H1 (cell line): ENCODE results near the gene RNF152. TPM values are rescaled to one million over a fixed set of nuclear protein-coding genes. Genes with fewer than 3 reads are reported as not detected.

Experiments
- BCL11A ChIP-seq, 2 experiments: IDR thresholded peaks; one replicate each; pipeline ENCODE4 v1.6.1; 2011; ENCODE audit warnings: low read depth in 2 of 2, low read length in 2 of 2, mild to moderate bottlenecking in 2 of 2
- polyA plus RNA-seq, 7 experiments: library from polyadenylated mRNA; depleted of rRNA in 3 of 7; stranded (reverse) in 5 of 7; unstranded in 2 of 7; fragments of >200 nt in 5 of 7; fragments of 200-250 nt in 2 of 7; gene quantifications; 1 replicate in 5 of 7; 2 replicates in 1 of 7; 4 replicates in 1 of 7; pipeline versions ENCODE4 v1.2.1 to v1.2.3, GENCODE V29; 2011 to 2013; ENCODE audit warnings: missing spikeins in 2 of 7, mixed read lengths in 2 of 7
- total RNA-seq: library from RNA; stranded (reverse); fragmentation: NEBNext Ultra II Directional; extraction: Animal tissue kit (Norgen Biotek cat#: 25700); gene quantifications from 2 replicates; pipeline ENCODE4 v1.2.1, GENCODE V29; 2021
- TF ChIP-seq, protein P1 (sequence below): fragments of 300-600 bp; sonication (generic); IDR thresholded peaks from 2 replicates; pipeline ENCODE4 v1.7.1; 2012; ENCODE audit warnings: low read length, moderate library complexity, mild to moderate bottlenecking, inconsistent platforms; ENCODE audit not compliant: insufficient replicate concordance

Gene RNF152
- total and polyA plus RNA-seq, 2 of the 8 experiments (the other 6 are each of a cell fraction or from before 2014, with no cell fraction given): 1.1 to 2.7 TPM

DNA sequence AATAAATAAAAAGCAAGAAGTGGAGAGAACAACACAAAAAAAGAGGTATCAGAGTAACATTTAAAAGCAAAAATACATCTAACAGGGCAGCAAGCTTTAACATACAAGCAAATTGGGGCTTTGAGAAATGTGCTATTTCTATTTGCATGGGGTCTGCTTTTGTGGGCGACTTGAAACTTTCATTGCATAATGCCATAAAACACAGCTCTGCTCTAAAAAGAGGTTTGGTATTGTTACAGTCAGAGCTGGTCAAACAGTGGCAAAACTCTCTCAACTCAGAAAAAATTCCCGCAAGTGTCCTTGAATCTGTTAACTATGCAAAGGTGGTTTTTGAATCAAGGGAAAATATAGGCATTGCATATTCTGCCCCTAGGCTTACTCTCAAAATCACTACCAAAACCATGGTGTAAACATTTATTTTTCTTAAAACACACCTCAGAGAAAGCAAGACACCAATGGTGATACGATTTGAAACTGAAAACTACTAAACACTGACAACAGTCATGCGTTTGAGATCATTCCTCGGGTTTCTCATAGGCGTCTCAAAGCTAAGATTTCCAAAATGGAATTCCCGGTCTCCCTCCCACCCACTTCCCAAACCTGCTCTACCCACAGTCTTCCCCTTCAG is 45.5 kb downstream of the RNF152 start (continued):
- TF ChIP-seq, protein P1, sequence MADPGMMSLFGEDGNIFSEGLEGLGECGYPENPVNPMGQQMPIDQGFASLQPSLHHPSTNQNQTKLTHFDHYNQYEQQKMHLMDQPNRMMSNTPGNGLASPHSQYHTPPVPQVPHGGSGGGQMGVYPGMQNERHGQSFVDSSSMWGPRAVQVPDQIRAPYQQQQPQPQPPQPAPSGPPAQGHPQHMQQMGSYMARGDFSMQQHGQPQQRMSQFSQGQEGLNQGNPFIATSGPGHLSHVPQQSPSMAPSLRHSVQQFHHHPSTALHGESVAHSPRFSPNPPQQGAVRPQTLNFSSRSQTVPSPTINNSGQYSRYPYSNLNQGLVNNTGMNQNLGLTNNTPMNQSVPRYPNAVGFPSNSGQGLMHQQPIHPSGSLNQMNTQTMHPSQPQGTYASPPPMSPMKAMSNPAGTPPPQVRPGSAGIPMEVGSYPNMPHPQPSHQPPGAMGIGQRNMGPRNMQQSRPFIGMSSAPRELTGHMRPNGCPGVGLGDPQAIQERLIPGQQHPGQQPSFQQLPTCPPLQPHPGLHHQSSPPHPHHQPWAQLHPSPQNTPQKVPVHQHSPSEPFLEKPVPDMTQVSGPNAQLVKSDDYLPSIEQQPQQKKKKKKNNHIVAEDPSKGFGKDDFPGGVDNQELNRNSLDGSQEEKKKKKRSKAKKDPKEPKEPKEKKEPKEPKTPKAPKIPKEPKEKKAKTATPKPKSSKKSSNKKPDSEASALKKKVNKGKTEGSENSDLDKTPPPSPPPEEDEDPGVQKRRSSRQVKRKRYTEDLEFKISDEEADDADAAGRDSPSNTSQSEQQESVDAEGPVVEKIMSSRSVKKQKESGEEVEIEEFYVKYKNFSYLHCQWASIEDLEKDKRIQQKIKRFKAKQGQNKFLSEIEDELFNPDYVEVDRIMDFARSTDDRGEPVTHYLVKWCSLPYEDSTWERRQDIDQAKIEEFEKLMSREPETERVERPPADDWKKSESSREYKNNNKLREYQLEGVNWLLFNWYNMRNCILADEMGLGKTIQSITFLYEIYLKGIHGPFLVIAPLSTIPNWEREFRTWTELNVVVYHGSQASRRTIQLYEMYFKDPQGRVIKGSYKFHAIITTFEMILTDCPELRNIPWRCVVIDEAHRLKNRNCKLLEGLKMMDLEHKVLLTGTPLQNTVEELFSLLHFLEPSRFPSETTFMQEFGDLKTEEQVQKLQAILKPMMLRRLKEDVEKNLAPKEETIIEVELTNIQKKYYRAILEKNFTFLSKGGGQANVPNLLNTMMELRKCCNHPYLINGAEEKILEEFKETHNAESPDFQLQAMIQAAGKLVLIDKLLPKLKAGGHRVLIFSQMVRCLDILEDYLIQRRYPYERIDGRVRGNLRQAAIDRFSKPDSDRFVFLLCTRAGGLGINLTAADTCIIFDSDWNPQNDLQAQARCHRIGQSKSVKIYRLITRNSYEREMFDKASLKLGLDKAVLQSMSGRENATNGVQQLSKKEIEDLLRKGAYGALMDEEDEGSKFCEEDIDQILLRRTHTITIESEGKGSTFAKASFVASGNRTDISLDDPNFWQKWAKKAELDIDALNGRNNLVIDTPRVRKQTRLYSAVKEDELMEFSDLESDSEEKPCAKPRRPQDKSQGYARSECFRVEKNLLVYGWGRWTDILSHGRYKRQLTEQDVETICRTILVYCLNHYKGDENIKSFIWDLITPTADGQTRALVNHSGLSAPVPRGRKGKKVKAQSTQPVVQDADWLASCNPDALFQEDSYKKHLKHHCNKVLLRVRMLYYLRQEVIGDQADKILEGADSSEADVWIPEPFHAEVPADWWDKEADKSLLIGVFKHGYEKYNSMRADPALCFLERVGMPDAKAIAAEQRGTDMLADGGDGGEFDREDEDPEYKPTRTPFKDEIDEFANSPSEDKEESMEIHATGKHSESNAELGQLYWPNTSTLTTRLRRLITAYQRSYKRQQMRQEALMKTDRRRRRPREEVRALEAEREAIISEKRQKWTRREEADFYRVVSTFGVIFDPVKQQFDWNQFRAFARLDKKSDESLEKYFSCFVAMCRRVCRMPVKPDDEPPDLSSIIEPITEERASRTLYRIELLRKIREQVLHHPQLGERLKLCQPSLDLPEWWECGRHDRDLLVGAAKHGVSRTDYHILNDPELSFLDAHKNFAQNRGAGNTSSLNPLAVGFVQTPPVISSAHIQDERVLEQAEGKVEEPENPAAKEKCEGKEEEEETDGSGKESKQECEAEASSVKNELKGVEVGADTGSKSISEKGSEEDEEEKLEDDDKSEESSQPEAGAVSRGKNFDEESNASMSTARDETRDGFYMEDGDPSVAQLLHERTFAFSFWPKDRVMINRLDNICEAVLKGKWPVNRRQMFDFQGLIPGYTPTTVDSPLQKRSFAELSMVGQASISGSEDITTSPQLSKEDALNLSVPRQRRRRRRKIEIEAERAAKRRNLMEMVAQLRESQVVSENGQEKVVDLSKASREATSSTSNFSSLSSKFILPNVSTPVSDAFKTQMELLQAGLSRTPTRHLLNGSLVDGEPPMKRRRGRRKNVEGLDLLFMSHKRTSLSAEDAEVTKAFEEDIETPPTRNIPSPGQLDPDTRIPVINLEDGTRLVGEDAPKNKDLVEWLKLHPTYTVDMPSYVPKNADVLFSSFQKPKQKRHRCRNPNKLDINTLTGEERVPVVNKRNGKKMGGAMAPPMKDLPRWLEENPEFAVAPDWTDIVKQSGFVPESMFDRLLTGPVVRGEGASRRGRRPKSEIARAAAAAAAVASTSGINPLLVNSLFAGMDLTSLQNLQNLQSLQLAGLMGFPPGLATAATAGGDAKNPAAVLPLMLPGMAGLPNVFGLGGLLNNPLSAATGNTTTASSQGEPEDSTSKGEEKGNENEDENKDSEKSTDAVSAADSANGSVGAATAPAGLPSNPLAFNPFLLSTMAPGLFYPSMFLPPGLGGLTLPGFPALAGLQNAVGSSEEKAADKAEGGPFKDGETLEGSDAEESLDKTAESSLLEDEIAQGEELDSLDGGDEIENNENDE: no peak
- no peak for TF ChIP-seq BCL11A (IDR thresholded peaks at IDR 0.05; ENCODE audit: low read depth in 2 of 2, low read length in 2 of 2)
